ENCODE data around the gene RAPH1.
A peak's percentile ranks its signal among the peaks of the same experiment; 100 is the strongest.

The RAPH1 gene

GRCh38 chr2:203534621-203535077, 452 bp downstream of the RAPH1 start (continued):
- no peak for TF ChIP-seq ZNF530 (tag by site-specific recombination; IDR thresholded peaks at IDR 0.05; ENCODE audit: low read depth)
- peak; percentile 76 for TF ChIP-seq ZBTB20 (tag by site-specific recombination; IDR thresholded peaks at IDR 0.05)
- no peak for TF ChIP-seq ZNF580 (tag by site-specific recombination; IDR thresholded peaks at IDR 0.05)
- TF ChIP-seq ZNF2 (tag by site-specific recombination; IDR thresholded peaks at IDR 0.05) = no peak
- TF ChIP-seq TRIM28 (IDR thresholded peaks at IDR 0.05; ENCODE audit: borderline replicate concordance, low read length) = no peak
- TF ChIP-seq ZNF837 (tag by site-specific recombination; IDR thresholded peaks at IDR 0.05) = no peak
- no peak for TF ChIP-seq ZNF707 (tag by site-specific recombination; IDR thresholded peaks at IDR 0.05)
- TF ChIP-seq ZXDB (tag by site-specific recombination; IDR thresholded peaks at IDR 0.05) = no peak
- TF ChIP-seq ZNF677 (tag by site-specific recombination; IDR thresholded peaks at IDR 0.05) = no peak
- TF ChIP-seq KLF8 (tag by site-specific recombination; IDR thresholded peaks at IDR 0.05) = 0 out of 2 replicates have a peak, but pooled peaks have one; percentile 52
- TF ChIP-seq ZNF600 (tag by site-specific recombination; IDR thresholded peaks at IDR 0.05) = no peak; the same call in 1 of the 2 replicates
- TF ChIP-seq ZNF692 (tag by site-specific recombination; IDR thresholded peaks at IDR 0.05) = 0 out of 2 replicates have a peak, but pooled peaks have one; percentile 15
- TF ChIP-seq SP2 (tag by site-specific recombination; IDR thresholded peaks at IDR 0.05) = peak; percentile 40
- TF ChIP-seq ZNF76 (tag by site-specific recombination; IDR thresholded peaks at IDR 0.05; ENCODE audit: borderline replicate concordance, low read depth) = no peak
- TF ChIP-seq ZIC2 (tag by site-specific recombination; IDR thresholded peaks at IDR 0.05) = peak; percentile 47
- TF ChIP-seq MYNN (tag by site-specific recombination; IDR thresholded peaks at IDR 0.05; ENCODE audit: borderline replicate concordance) = no peak
- no peak for TF ChIP-seq ZNF350 (tag by site-specific recombination; IDR thresholded peaks at IDR 0.05)
- no peak for TF ChIP-seq ZNF114 (tag by site-specific recombination; IDR thresholded peaks at IDR 0.05)
- no peak for TF ChIP-seq ZNF174 (tag by site-specific recombination; IDR thresholded peaks at IDR 0.05)
- TF ChIP-seq ZNF544 (tag by site-specific recombination; IDR thresholded peaks at IDR 0.05) = no peak
- peak; percentile 55; the same call in 1 of the 2 replicates for TF ChIP-seq ZNF449 (tag by site-specific recombination; IDR thresholded peaks at IDR 0.05)
- peak; percentile 64 for TF ChIP-seq GLIS2 (tag by site-specific recombination; IDR thresholded peaks at IDR 0.05)
- TF ChIP-seq ZNF629 (tag by site-specific recombination; IDR thresholded peaks at IDR 0.05) = no peak
- peak; percentile 32; the same call in 1 of the 2 replicates for TF ChIP-seq ZEB2 (tag by site-specific recombination; IDR thresholded peaks at IDR 0.05)
- TF ChIP-seq PATZ1 (tag by site-specific recombination; IDR thresholded peaks at IDR 0.05) = peak; percentile 69
- TF ChIP-seq ZNF623 (tag by site-specific recombination; IDR thresholded peaks at IDR 0.05) = no peak
- no peak for TF ChIP-seq ZBTB26 (tag by site-specific recombination; optimal IDR thresholded peaks at IDR 0.05)
- TF ChIP-seq KLF1 (tag by site-specific recombination; IDR thresholded peaks at IDR 0.05) = peak; percentile 40; the same call in 1 of the 2 replicates
- no peak for TF ChIP-seq ZNF830 (tag by site-specific recombination; IDR thresholded peaks at IDR 0.05; ENCODE audit: low read depth)
- TF ChIP-seq ZNF26 (tag by site-specific recombination; IDR thresholded peaks at IDR 0.05) = no peak
- TF ChIP-seq ZNF777 (tag by site-specific recombination; IDR thresholded peaks at IDR 0.05; ENCODE audit: borderline replicate concordance) = no peak
- TF ChIP-seq ZNF157 (tag by site-specific recombination; IDR thresholded peaks at IDR 0.05) = no peak
- no peak for TF ChIP-seq ZNF610 (tag by site-specific recombination; IDR thresholded peaks at IDR 0.05; ENCODE audit: borderline replicate concordance)

Measured in HEK293 (cell line).